OCI-LY1 (cell line): ENCODE data around the gene ABCC4.

Experiments used
- H2AFZ ChIP-seq: fragments of 200-600 bp; sonication (generic), shearing (Covaris generic); 2 replicates; pipeline ENCODE4 v1.6.0; 2014; ENCODE audit warnings: antibody characterized with exemption, mild to moderate bottlenecking, low read length
- H3F3A ChIP-seq: fragments of 200-600 bp; sonication (generic), shearing (Covaris generic); 2 replicates; pipeline ENCODE4 v1.6.0; 2014; ENCODE audit warnings: mild to moderate bottlenecking, antibody characterized with exemption, low read length, moderate library complexity; ENCODE audit not compliant: insufficient read depth
- H3K27ac ChIP-seq: fragments of 200-600 bp; sonication (generic); 2 replicates; pipeline ENCODE4 v1.5.1; 2014; ENCODE audit warnings: low read length, mixed run types, mild to moderate bottlenecking, low read depth; ENCODE audit not compliant: poor library complexity, severe bottlenecking
- H3K27me3 ChIP-seq: fragments of 200-600 bp; sonication (generic); 2 replicates; pipeline ENCODE4 v1.6.0; 2014; ENCODE audit warnings: antibody characterized with exemption, mild to moderate bottlenecking, low read length, moderate library complexity; ENCODE audit not compliant: insufficient read depth
- H3K36me3 ChIP-seq: fragments of 200-600 bp; sonication (generic); 2 replicates; pipeline ENCODE4 v1.6.1; 2014; ENCODE audit warnings: mild to moderate bottlenecking, antibody characterized with exemption, low read length, moderate library complexity, mixed read lengths; ENCODE audit not compliant: insufficient read depth
- H3K4me1 ChIP-seq: fragments of 200-600 bp; sonication (generic); 2 replicates; pipeline ENCODE4 v1.5.1; 2014; ENCODE audit warnings: mild to moderate bottlenecking, low read length, moderate library complexity; ENCODE audit not compliant: insufficient read depth, severe bottlenecking
- H3K4me2 ChIP-seq: fragments of 200-600 bp; sonication (generic), shearing (Covaris generic); 2 replicates; pipeline ENCODE4 v1.6.1; 2014; ENCODE audit warnings: low read length
- H3K4me3 ChIP-seq: fragments of 200-600 bp; sonication (generic); 2 replicates; pipeline ENCODE4 v1.5.1; 2014; ENCODE audit warnings: low read length, low read depth, mild to moderate bottlenecking, mixed read lengths; ENCODE audit not compliant: poor library complexity, severe bottlenecking
- H3K79me2 ChIP-seq: fragments of 200-600 bp; shearing (Covaris generic); 2 replicates; pipeline ENCODE4 v1.6.1; 2016; ENCODE audit warnings: mixed run types, low read length, mixed read lengths; ENCODE audit not compliant: insufficient read depth
- H3K9ac ChIP-seq: fragments of 200-600 bp; sonication (generic), shearing (Covaris generic); 2 replicates; pipeline ENCODE4 v1.6.1; 2014; ENCODE audit warnings: mild to moderate bottlenecking, low read length, mixed read lengths
- H3K9me2 ChIP-seq: fragments of 200-600 bp; sonication (generic), shearing (Covaris generic); 2 replicates; pipeline ENCODE4 v1.6.1; 2014; ENCODE audit warnings: low read depth, mild to moderate bottlenecking, low read length, mixed read lengths
- H3K9me3 ChIP-seq: fragments of 200-600 bp; shearing (Covaris generic); 2 replicates; pipeline ENCODE4 v1.6.1; 2014; ENCODE audit warnings: low read length, mixed read lengths
- H4K20me1 ChIP-seq: fragments of 200-600 bp; sonication (generic), shearing (Covaris generic); 2 replicates; pipeline ENCODE4 v1.6.0; 2016; ENCODE audit warnings: mild to moderate bottlenecking, low read length; ENCODE audit not compliant: insufficient read depth
- CTCF ChIP-seq: fragments of 200-600 bp; sonication (generic), shearing (Covaris generic); IDR thresholded peaks from 2 replicates; pipeline ENCODE4 v1.5.1; 2017; ENCODE audit warnings: mild to moderate bottlenecking, antibody characterized with exemption, low read length, moderate library complexity, mixed read lengths
- EZH2 ChIP-seq: fragments of 200-600 bp; sonication (generic), shearing (Covaris generic); IDR thresholded peaks from 2 replicates; pipeline ENCODE4 v1.8.0; 2017; ENCODE audit warnings: borderline replicate concordance, mixed run types, mild to moderate bottlenecking, antibody characterized with exemption, low read length, moderate library complexity, mixed read lengths

ABCC4 gene

DNA sequence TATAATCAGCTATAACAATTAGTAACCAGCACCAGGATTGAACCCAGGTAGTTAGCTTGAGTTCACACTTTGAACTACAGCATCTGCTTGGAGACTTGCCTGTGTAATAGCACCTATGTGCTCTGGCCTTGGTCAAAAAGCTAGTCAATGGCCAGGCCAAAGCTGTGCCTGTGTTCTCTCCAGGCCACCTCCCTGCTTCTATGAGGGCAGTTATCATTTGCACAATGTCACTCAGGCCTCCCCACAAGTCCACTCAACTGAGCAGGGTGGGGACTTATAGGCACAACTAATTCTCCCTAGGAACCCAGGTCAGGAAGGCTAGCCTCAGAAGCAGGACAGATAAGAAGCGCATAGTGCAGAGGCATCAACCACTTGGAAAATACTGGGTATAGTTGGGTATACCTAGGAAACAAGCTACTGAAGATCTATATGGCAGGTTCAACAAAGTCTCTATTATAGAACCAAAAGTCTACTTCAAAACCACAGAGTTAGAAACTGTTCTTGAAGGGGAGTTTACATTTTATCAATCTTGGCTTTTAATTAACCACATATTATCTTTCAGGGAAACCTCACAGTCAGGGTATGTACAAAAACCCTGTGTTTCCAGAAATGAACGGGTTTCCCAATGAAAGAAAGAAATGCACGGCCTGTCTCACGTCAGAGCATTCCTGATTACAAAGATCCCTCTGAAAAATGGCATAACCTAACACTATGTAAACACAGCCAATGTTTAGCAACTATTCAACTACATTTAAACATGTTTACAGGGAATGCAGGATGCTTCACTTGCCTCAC is 140.9 kb downstream of the ABCC4 start:
- H3K27ac ChIP-seq, result no peak overlapping the region
- H4K20me1 ChIP-seq, result no peaks in the 10 kb centered on the region
- no peak overlapping the region for H2AFZ ChIP-seq
- TF ChIP-seq CTCF (no peak), EZH2 (no peak)
- H3K4me1 ChIP-seq, result no peaks in the 10 kb centered on the region
- no peak overlapping the region for H3K4me2 ChIP-seq
- no peaks in the 10 kb centered on the region for H3K9me2 ChIP-seq
- no peaks in the 10 kb centered on the region for H3K9me3 ChIP-seq
- no peaks in the 10 kb centered on the region for H3F3A ChIP-seq
- no peak overlapping the region for H3K9ac ChIP-seq
- no peak overlapping the region for H3K4me3 ChIP-seq
- H3K27me3 ChIP-seq, result no peaks in the 10 kb centered on the region
- peaks cover 32% of the 10 kb centered on the region; the same call in 1 of the 2 replicates for H3K36me3 ChIP-seq
- no peaks in the 10 kb centered on the region for H3K79me2 ChIP-seq

DNA sequence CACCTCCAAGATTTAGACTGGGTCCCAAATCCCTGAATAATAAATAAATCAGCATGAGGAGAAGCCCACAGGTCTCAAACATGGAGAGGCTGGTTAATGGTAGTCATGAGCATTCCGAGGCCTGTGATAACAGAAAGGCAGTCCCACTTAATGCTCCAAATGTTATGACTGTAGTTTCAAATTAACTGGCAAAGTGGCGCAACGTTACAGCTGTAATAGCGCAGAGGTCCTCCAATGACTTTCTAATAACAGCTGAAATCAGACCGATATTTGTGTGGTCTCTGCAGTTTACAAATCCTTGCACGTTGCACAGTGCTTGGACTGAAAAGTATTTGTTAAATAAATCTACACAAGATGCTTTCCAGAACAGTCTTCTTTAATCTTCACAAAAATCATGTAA is 141.8 kb downstream of the ABCC4 start:
- Histone ChIP-seq H3K4me3 (no peak overlapping the region), H3K4me1 (no peaks in the 10 kb centered on the region), H3K36me3 (peaks cover 29% of the 10 kb centered on the region; the same call in 1 of the 2 replicates), H3K4me2 (no peak overlapping the region), H3K9me3 (no peaks in the 10 kb centered on the region), H3K9ac (no peak overlapping the region), H3K79me2 (no peaks in the 10 kb centered on the region), H3K9me2 (no peaks in the 10 kb centered on the region), H4K20me1 (no peaks in the 10 kb centered on the region), H3F3A (no peaks in the 10 kb centered on the region), H2AFZ (no peak overlapping the region), H3K27me3 (no peaks in the 10 kb centered on the region), H3K27ac (no peak overlapping the region)
- TF ChIP-seq EZH2 (no peak), CTCF (no peak)

GRCh38 chr13:95156208-95156607 is 145.0 kb downstream of the ABCC4 start:
- Histone ChIP-seq H3K4me3 (no peak overlapping the region), H3K4me2 (no peak overlapping the region), H3F3A (no peaks in the 10 kb centered on the region), H3K27me3 (no peaks in the 10 kb centered on the region), H3K9ac (no peak overlapping the region), H3K9me3 (no peaks in the 10 kb centered on the region), H2AFZ (no peak overlapping the region), H3K27ac (no peak overlapping the region), H4K20me1 (no peaks in the 10 kb centered on the region), H3K79me2 (no peaks in the 10 kb centered on the region), H3K36me3 (peaks cover 24% of the 10 kb centered on the region; the same call in 1 of the 2 replicates), H3K9me2 (no peaks in the 10 kb centered on the region), H3K4me1 (no peaks in the 10 kb centered on the region)
- TF ChIP-seq CTCF, result peak; percentile 47
- no peak for TF ChIP-seq EZH2
